ENCODE results near the gene CPEB3.

- TF ChIP-seq CTCF (IDR thresholded peaks at IDR 0.05; ENCODE audit: insufficient read depth, low read length) (no peak), SPI1 (IDR thresholded peaks at IDR 0.05; ENCODE audit: borderline replicate concordance, low read depth) (no peak)
Observed at GRCh38 chr10:92011560-92012214, 279.2 kb downstream of the CPEB3 start.
